K562 (cell line): ENCODE results near the gene SPATA2L. TPM values are rescaled to one million over a fixed set of nuclear protein-coding genes. Genes with fewer than 3 reads are reported as not detected.

Source experiments
- CHD4 ChIP-seq: fragments of 200-600 bp; sonication (generic); IDR thresholded peaks from 3 replicates; pipeline ENCODE4 v1.6.1; 2012; ENCODE audit warnings: low read depth, mild to moderate bottlenecking, mixed read lengths, low read length, inconsistent platforms; ENCODE audit not compliant: insufficient read depth, insufficient replicate concordance, poor library complexity, severe bottlenecking
- DPF2 ChIP-seq: fragments of 450-650 bp; IDR thresholded peaks from 2 replicates; pipeline ENCODE4 v1.6.1; 2016
- MXI1 ChIP-seq: IDR thresholded peaks from 2 replicates; pipeline ENCODE4 v1.6.1; 2011; ENCODE audit warnings: low read depth, mild to moderate bottlenecking, improper control_type of control experiment, low read length
- NONO ChIP-seq, 2 experiments: fragments of 200-400 bp in 1 of 2; fragments of 450-650 bp in 1 of 2; formaldehyde crosslinking in 1 of 2; IDR thresholded peaks; 2 replicates each; pipeline ENCODE4 v1.6.1; 2017; ENCODE audit warnings: low read depth in 2 of 2, mild to moderate bottlenecking in 2 of 2, moderate library complexity in 2 of 2, low read length in 1 of 2
- UBTF ChIP-seq, 2 experiments: IDR thresholded peaks; 2 replicates each; pipeline ENCODE4 v1.6.1; 2012; ENCODE audit warnings: improper control_type of control experiment in 2 of 2, low read depth in 2 of 2, low read length in 2 of 2, borderline replicate concordance in 1 of 2
- ZFX ChIP-seq: sonication (generic); formaldehyde crosslinking; IDR thresholded peaks from 2 replicates; pipeline ENCODE4 v1.8.0; 2022; ENCODE audit warnings: mild to moderate bottlenecking, missing genetic modification reagents, moderate library complexity
- polyA plus RNA-seq, 8 experiments: library from polyadenylated mRNA; depleted of rRNA in 4 of 8; stranded (reverse) in 5 of 8; unstranded in 3 of 8; fragments of >200 nt; fragmentation: Nextera tagmentation in 2 of 8; fragmentation: Illumina TruSeq in 1 of 8; extraction: Ambion mirVana in 2 of 8; extraction: Trizol in 1 of 8; gene quantifications; 2 replicates each; pipeline versions ENCODE4 v1.2.1 to v1.2.3, GENCODE V29; 2011 to 2014; ENCODE audit warnings: inconsistent platforms in 1 of 8, missing spikeins in 1 of 8
- total RNA-seq, 7 experiments: library from RNA; depleted of rRNA in 6 of 7; stranded (reverse); fragments of >200 nt in 6 of 7; fragmentation: Illumina TruSeq in 2 of 7; extraction: Trizol in 2 of 7; gene quantifications; 2 replicates each; pipeline versions ENCODE4 v1.2.1 to v1.2.3, GENCODE V29; 2011 to 2021; ENCODE audit warnings: low replicate concordance in 1 of 7
- TF ChIP-seq, protein P1 (sequence below): sonication (generic); formaldehyde crosslinking; IDR thresholded peaks from 2 replicates; pipeline ENCODE4 v1.8.0; 2022; ENCODE audit warnings: missing genetic modification reagents, mild to moderate bottlenecking, moderate library complexity, borderline replicate concordance
- TF ChIP-seq, protein P2 (sequence below), 3 experiments: fragments of 200-800 bp in 1 of 3; sonication (Bioruptor generic) in 1 of 3; sonication (generic) in 1 of 3; formaldehyde crosslinking in 1 of 3; IDR thresholded peaks; 2 replicates each; pipeline versions ENCODE4 v1.6.1 to v1.8.0; 2016 to 2022; ENCODE audit warnings: mild to moderate bottlenecking in 2 of 3, missing compliant biosample characterization in 2 of 3, missing genetic modification characterization in 2 of 3, missing genetic modification reagents in 1 of 3

SPATA2L gene
- total and polyA plus RNA-seq, 9 of the 15 experiments (the other 6 are each of a cell fraction or from before 2014, with no cell fraction given), result 0.13 to 19.2 (median 4.8) TPM; not detected in 1

GRCh38 chr16:89717688-89718505, 16.4 kb upstream of the SPATA2L start (continued):
- TF ChIP-seq, protein P1, sequence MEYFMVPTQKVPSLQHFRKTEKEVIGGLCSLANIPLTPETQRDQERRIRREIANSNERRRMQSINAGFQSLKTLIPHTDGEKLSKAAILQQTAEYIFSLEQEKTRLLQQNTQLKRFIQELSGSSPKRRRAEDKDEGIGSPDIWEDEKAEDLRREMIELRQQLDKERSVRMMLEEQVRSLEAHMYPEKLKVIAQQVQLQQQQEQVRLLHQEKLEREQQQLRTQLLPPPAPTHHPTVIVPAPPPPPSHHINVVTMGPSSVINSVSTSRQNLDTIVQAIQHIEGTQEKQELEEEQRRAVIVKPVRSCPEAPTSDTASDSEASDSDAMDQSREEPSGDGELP (CRISPR knock-in tag), result no peak
- TF ChIP-seq MXI1, result no peak
- TF ChIP-seq CHD4, result no peak
- TF ChIP-seq ZFX (CRISPR knock-in tag), result no peak
- no peak for TF ChIP-seq UBTF (IDR thresholded peaks at IDR 0.05; ENCODE audit: borderline replicate concordance in 1 of 2, low read depth in 2 of 2, low read length in 2 of 2)
- no peak for TF ChIP-seq DPF2
- TF ChIP-seq, protein P2, sequence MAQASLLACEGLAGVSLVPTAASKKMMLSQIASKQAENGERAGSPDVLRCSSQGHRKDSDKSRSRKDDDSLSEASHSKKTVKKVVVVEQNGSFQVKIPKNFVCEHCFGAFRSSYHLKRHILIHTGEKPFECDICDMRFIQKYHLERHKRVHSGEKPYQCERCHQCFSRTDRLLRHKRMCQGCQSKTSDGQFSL (CRISPR knock-in tag; IDR thresholded peaks at IDR 0.05), result no peak
- TF ChIP-seq, protein P2 (tag; IDR thresholded peaks at IDR 0.05), result no peak
- no peak for TF ChIP-seq NONO (IDR thresholded peaks at IDR 0.05; ENCODE audit: low read depth in 2 of 2, low read length in 1 of 2)
